ENCODE measurements around the gene PRDM15. TPM values are rescaled to one million over a fixed set of nuclear protein-coding genes. Genes with fewer than 3 reads are reported as not detected.

Gene PRDM15
- total RNA-seq, 2 experiments from 2014 or later: 10.4 to 12.0 TPM

- Histone ChIP-seq H3K9me3 (ENCODE audit: control insufficient read depth in 1 of 2, insufficient read depth in 1 of 2, low read length in 2 of 2) (no peaks in the 10 kb centered on the region), H3K4me1 (ENCODE audit: insufficient read depth, low read length) (no peaks in the 10 kb centered on the region), H3K27me3 (ENCODE audit: control insufficient read depth in 1 of 2, insufficient read depth in 2 of 2, low read length in 2 of 2) (no peaks in the 10 kb centered on the region), H3K4me3 (ENCODE audit: low read length) (no peak overlapping the region), H3K36me3 (ENCODE audit: insufficient read depth, low read length) (peaks cover 47% of the 10 kb centered on the region), H3K27ac (ENCODE audit: low read depth in 1 of 2, low read length in 2 of 2) (no peak overlapping the region)
- Mint-ChIP-seq H3K4me1 (ENCODE audit: low read depth) (no peaks in the 10 kb centered on the region), H3K4me3 (no peak overlapping the region), H3K36me3 (ENCODE audit: low read depth) (peaks cover 74% of the 10 kb centered on the region), H3K27ac (no peak overlapping the region), H3K9me3 (no peaks in the 10 kb centered on the region), H3K27me3 (no peaks in the 10 kb centered on the region)
- DNase-seq: no peak
- CTCF ChIA-PET: no interaction called here
- no peak for TF ChIP-seq CTCF (IDR thresholded peaks at IDR 0.05)
- no peak for ATAC-seq (ENCODE audit: poor library complexity)
- POLR2A ChIA-PET: no interaction called here
- intact Hi-C loops (cut with DNase I, micrococcal nuclease): no loop called here
Measured at GRCh38 chr21:41852151-41852928, 26.8 kb downstream of the PRDM15 start.

GRCh38 chr21:41851090-41851790 lies 27.9 kb downstream of the PRDM15 start:
- H3K4me1 Mint-ChIP-seq (ENCODE audit: low read depth): no peaks in the 10 kb centered on the region
- no peaks in the 10 kb centered on the region for H3K4me1 ChIP-seq (ENCODE audit: insufficient read depth, low read length)
- CTCF ChIA-PET: no interaction called here
- H3K4me3 ChIP-seq (ENCODE audit: low read length): no peak overlapping the region
- no peak overlapping the region for H3K4me3 Mint-ChIP-seq
- H3K27ac Mint-ChIP-seq: no peak overlapping the region
- DNase-seq (no peak), ATAC-seq (ENCODE audit: poor library complexity) (no peak)
- intact Hi-C loops (cut with DNase I, micrococcal nuclease): no loop called here
- peaks cover 49% of the 10 kb centered on the region for H3K36me3 ChIP-seq (ENCODE audit: insufficient read depth, low read length)
- TF ChIP-seq CTCF (IDR thresholded peaks at IDR 0.05): no peak
- no peak overlapping the region for H3K27ac ChIP-seq (ENCODE audit: low read depth in 1 of 2, low read length in 2 of 2)
- no peaks in the 10 kb centered on the region for H3K9me3 Mint-ChIP-seq
- H3K36me3 Mint-ChIP-seq (ENCODE audit: low read depth): peaks cover 74% of the 10 kb centered on the region
- no peaks in the 10 kb centered on the region for H3K27me3 ChIP-seq (ENCODE audit: control insufficient read depth in 1 of 2, insufficient read depth in 2 of 2, low read length in 2 of 2)
- POLR2A ChIA-PET: no interaction called here
- H3K9me3 ChIP-seq (ENCODE audit: control insufficient read depth in 1 of 2, insufficient read depth in 1 of 2, low read length in 2 of 2): no peaks in the 10 kb centered on the region
- H3K27me3 Mint-ChIP-seq: no peaks in the 10 kb centered on the region

GRCh38 chr21:41850085-41850484 lies 29.1 kb downstream of the PRDM15 start:
- H3K9me3 ChIP-seq (ENCODE audit: control insufficient read depth in 1 of 2, insufficient read depth in 1 of 2, low read length in 2 of 2): no peaks in the 10 kb centered on the region

More at GRCh38 chr21:41850085-41850484, 29.1 kb downstream of the PRDM15 start:
- H3K27ac ChIP-seq (ENCODE audit: low read depth in 1 of 2, low read length in 2 of 2): no peak overlapping the region
- DNase-seq (no peak), ATAC-seq (ENCODE audit: poor library complexity) (no peak)
- Mint-ChIP-seq H3K27ac (no peak overlapping the region), H3K4me1 (ENCODE audit: low read depth) (no peaks in the 10 kb centered on the region), H3K36me3 (ENCODE audit: low read depth) (peaks cover 80% of the 10 kb centered on the region), H3K27me3 (no peaks in the 10 kb centered on the region), H3K9me3 (no peaks in the 10 kb centered on the region), H3K4me3 (no peak overlapping the region)
- ChIA-PET POLR2A (no interaction called here), CTCF (no interaction called here)
- no peak for TF ChIP-seq CTCF (IDR thresholded peaks at IDR 0.05)
- intact Hi-C loops (cut with DNase I, micrococcal nuclease): loop anchor here in 1 of 2 experiments (1.0 kb wide), 1 partner anchor 26 kb away; no protein-coding TSS in a partner anchor
- no peak overlapping the region for H3K4me3 ChIP-seq (ENCODE audit: low read length)
- H3K27me3 ChIP-seq (ENCODE audit: control insufficient read depth in 1 of 2, insufficient read depth in 2 of 2, low read length in 2 of 2): no peaks in the 10 kb centered on the region
- peaks cover 50% of the 10 kb centered on the region for H3K36me3 ChIP-seq (ENCODE audit: insufficient read depth, low read length)
- no peaks in the 10 kb centered on the region for H3K4me1 ChIP-seq (ENCODE audit: insufficient read depth, low read length)
